ENCODE data around the gene NUCB1. TPM values are rescaled to one million over a fixed set of nuclear protein-coding genes. Genes with fewer than 3 reads are reported as not detected.
"Not testable (repeated sequence)": the region's sequence is repeated elsewhere in the genome, so short reads cannot be mapped to it uniquely, and the experiment has no call there.

NUCB1 gene
- total RNA-seq, 2 donors from 2014 or later, result 168 to 183 TPM

DNA sequence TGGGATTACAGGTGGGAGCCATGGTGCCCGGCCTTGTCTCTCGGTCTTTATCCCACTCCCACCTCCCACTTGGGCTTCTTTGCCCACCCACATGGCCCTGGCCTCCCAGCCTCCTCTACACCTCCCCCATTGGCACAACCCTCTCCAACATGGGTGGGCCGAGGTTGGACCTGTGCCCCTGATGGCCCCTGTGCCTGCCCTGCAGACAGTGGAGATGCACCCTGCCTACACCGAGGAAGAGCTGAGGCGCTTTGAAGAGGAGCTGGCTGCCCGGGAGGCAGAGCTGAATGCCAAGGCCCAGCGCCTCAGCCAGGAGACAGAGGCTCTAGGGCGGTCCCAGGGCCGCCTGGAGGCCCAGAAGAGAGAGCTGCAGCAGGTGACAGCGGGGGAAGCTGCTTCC, 20.8 kb downstream of the NUCB1 start:
- Mint-ChIP-seq H3K27me3 (ENCODE audit: low read depth) (no peaks in the 10 kb centered on the region), H3K4me1 (ENCODE audit: low read depth) (no peaks in the 10 kb centered on the region), H3K4me3 (no peak overlapping the region), H3K36me3 (ENCODE audit: insufficient read depth in 2 of 2) (peaks cover 6 to 19% of the 10 kb centered on the region in 2 donors), H3K9me3 (no peaks in the 10 kb centered on the region), H3K27ac (no peak overlapping the region)
- ATAC-seq (replicated peaks in 1 of 2) (no peak), DNase-seq (no peak)

DNA sequence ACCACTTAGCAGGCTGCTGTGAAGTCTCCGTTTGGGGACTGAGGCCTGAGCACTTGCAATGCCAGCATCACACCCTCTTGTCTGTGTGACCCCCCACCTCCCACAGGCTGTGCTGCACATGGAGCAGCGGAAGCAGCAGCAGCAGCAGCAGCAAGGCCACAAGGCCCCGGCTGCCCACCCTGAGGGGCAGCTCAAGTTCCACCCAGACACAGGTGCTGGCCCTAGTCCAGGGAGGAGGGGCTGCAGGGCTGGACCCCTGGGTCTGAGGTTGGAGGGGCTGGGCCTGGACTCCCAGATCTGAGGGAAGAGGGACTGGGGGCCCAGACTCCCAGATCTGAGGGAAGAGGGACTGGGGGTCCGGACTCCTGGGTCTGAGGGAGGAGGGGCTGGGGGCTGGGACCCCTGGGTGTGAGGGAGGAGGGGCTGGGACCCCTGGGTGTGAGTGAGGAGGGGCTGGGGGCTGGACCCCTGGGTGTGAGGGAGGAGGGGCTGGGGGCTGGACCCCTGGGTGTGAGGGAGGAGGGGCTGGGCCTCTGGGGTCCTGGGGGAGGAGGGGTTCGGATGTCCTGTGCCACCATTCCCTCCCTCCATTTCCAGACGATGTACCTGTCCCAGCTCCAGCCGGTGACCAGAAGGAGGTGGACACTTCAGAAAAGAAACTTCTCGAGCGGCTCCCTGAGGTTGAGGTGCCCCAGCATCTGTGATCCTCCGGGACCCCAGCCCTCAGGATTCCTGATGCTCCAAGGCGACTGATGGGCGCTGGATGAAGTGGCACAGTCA, 21.8 kb downstream of the NUCB1 start:
- H3K9me3 Mint-ChIP-seq, result no peaks in the 10 kb centered on the region
- H3K36me3 Mint-ChIP-seq (ENCODE audit: insufficient read depth in 2 of 2), result peaks cover 6 to 18% of the 10 kb centered on the region in 2 donors
- H3K4me3 Mint-ChIP-seq, result no peak overlapping the region
- H3K27me3 Mint-ChIP-seq (ENCODE audit: low read depth), result no peaks in the 10 kb centered on the region
- ATAC-seq (replicated peaks in 1 of 2) (no peak), DNase-seq (no peak)
- H3K27ac Mint-ChIP-seq, result no peak overlapping the region
- H3K4me1 Mint-ChIP-seq (ENCODE audit: low read depth), result peaks cover 8% of the 10 kb centered on the region

DNA sequence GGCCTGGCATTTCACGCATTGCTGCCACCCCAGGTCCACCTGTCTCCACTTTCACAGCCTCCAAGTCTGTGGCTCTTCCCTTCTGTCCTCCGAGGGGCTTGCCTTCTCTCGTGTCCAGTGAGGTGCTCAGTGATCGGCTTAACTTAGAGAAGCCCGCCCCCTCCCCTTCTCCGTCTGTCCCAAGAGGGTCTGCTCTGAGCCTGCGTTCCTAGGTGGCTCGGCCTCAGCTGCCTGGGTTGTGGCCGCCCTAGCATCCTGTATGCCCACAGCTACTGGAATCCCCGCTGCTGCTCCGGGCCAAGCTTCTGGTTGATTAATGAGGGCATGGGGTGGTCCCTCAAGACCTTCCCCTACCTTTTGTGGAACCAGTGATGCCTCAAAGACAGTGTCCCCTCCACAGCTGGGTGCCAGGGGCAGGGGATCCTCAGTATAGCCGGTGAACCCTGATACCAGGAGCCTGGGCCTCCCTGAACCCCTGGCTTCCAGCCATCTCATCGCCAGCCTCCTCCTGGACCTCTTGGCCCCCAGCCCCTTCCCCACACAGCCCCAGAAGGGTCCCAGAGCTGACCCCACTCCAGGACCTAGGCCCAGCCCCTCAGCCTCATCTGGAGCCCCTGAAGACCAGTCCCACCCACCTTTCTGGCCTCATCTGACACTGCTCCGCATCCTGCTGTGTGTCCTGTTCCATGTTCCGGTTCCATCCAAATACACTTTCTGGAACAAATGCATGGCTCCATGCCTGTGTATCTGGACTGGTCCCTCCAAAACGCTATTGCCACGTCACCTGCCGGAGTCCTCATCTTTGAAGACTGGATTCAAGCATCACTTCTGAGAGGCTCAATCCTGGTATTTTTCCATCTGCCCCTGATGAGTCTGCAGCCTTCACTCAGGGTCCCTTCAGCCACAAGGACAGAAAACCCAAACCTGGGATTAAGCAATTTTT, 22.7 kb downstream of the NUCB1 start:
- H3K4me1 Mint-ChIP-seq (ENCODE audit: low read depth), result peaks cover 11% of the 10 kb centered on the region
- no peaks in the 10 kb centered on the region for H3K9me3 Mint-ChIP-seq
- ATAC-seq (replicated peaks in 1 of 2) (no peak), DNase-seq (no peak)
- H3K27me3 Mint-ChIP-seq (ENCODE audit: low read depth), result no peaks in the 10 kb centered on the region
- H3K36me3 Mint-ChIP-seq (ENCODE audit: insufficient read depth in 2 of 2), result peaks cover 6 to 14% of the 10 kb centered on the region in 2 donors
- H3K27ac Mint-ChIP-seq, result no peak overlapping the region
- H3K4me3 Mint-ChIP-seq, result no peak overlapping the region

DNA sequence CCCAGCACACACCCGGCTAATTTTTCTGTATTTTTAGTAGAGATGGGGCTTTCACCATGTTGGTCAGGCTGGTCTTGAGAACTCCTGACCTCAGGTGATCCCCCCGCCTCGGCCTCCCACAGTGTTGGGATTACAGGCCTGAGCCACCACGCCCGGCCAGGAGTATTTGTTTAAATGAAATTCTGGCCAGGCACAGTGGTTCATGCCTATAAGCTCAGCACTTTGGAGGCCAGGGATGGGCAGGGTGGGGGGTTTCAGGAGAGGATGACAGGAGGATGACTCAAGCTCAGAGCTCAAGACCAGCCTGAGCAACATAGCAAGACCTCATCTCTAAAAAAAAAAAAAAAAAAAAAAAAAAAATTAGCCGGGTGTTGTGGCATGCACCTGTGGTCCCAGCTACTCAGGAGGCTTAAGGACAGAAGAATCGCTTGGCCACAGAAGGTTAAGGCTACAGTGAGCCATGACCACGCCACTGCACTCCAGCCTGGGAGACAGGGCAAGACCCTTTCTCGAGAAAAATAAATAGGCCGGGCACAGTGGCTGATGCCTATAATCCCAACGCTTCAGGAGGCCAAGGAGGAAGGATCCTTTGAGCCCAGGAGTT, 25.2 kb downstream of the NUCB1 start:
- DNase-seq (no peak), ATAC-seq (replicated peaks in 1 of 2) (peak in 1 of 2 donors; percentile 52)
- Mint-ChIP-seq H3K36me3 (ENCODE audit: insufficient read depth in 2 of 2) (peaks cover 0 to 5% of the 10 kb centered on the region in 2 donors), H3K9me3 (no peaks in the 10 kb centered on the region), H3K27me3 (ENCODE audit: low read depth) (no peaks in the 10 kb centered on the region), H3K4me3 (no peak overlapping the region), H3K27ac (no peak overlapping the region), H3K4me1 (ENCODE audit: low read depth) (peaks cover 11% of the 10 kb centered on the region)

DNA sequence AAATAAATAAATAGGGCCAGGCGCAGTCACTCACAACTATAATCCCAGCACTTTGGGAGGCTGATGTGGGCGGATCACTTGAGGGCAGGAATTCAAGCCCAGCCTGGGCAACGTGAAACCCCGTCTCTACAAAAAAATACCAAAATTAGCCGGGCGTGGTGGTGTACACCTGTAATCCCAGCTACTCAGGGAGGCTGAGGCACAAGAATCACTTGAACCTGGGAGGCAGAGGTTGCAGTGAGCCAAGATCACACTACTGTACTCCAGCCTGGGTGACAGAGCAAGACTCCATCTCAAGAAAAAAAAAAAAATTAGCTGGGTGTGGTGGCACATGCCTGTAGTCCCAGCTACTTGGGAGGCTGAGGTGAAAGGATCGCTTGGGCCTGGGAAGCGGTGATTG, 25.8 kb downstream of the NUCB1 start:
- H3K9me3 Mint-ChIP-seq; H3K4me3 Mint-ChIP-seq; H3K36me3 Mint-ChIP-seq (ENCODE audit: insufficient read depth in 2 of 2); H3K27ac Mint-ChIP-seq; DNase-seq; ATAC-seq (replicated peaks in 1 of 2); H3K27me3 Mint-ChIP-seq (ENCODE audit: low read depth): not testable (repeated sequence)
- H3K4me1 Mint-ChIP-seq (ENCODE audit: low read depth), result peaks cover 11% of the 10 kb centered on the region

DNA sequence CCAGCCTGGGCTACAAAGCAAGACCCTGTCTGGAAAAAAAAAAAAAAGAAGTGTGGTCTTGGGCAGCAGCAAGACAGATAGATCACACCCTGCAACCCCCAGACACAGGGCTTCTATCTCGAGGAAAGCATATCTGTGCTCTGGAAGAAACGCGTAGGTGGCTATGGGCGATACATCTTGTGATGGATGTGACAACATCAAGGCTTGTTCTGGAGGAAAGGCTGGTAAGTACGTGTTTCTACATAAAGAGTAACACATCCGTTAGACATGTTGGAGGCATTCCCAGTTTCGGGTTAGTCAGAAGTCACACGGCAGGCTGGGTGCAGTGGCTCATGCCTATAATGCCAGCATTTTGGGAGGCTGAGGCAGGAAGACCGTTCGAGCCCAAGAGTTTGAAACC, 26.8 kb downstream of the NUCB1 start:
- DNase-seq (peak; percentile 6 to 9), ATAC-seq (replicated peaks in 1 of 2) (peak; percentile 48 to 63)
- Mint-ChIP-seq H3K9me3 (no peaks in the 10 kb centered on the region), H3K27ac (no peak overlapping the region), H3K4me3 (peak overlapping the region; percentile 24 to 40), H3K27me3 (ENCODE audit: low read depth) (no peaks in the 10 kb centered on the region), H3K36me3 (ENCODE audit: insufficient read depth in 2 of 2) (peaks cover 0 to 3% of the 10 kb centered on the region in 2 donors), H3K4me1 (ENCODE audit: low read depth) (peaks cover 11% of the 10 kb centered on the region)

DNA sequence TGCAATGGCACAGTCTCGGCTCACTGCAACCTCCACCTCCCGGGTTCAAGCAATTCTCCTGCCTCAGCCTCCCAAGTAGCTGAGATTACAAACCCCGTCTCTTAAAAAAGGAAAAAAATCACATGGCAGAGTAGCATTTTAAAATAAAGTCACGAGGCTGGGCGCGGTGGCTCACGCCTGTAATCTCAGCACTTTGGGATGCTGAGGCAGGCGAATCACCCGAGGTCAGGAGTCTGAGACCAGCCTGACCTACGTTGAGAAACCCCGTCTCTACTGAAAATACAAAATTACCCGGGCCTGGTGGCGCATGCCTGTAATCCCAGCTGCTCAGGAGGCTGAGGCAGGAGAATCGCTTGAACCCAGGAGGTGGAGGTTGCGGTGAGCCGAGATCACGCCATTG, 27.6 kb downstream of the NUCB1 start:
- Mint-ChIP-seq H3K4me3 (peak overlapping the region in 1 of 2 donors; percentile 40), H3K4me1 (ENCODE audit: low read depth) (peaks cover 11% of the 10 kb centered on the region)
- not testable (repeated sequence) for H3K27me3 Mint-ChIP-seq (ENCODE audit: low read depth); ATAC-seq (replicated peaks in 1 of 2); DNase-seq; H3K27ac Mint-ChIP-seq; H3K9me3 Mint-ChIP-seq; H3K36me3 Mint-ChIP-seq (ENCODE audit: insufficient read depth in 2 of 2)

DNA sequence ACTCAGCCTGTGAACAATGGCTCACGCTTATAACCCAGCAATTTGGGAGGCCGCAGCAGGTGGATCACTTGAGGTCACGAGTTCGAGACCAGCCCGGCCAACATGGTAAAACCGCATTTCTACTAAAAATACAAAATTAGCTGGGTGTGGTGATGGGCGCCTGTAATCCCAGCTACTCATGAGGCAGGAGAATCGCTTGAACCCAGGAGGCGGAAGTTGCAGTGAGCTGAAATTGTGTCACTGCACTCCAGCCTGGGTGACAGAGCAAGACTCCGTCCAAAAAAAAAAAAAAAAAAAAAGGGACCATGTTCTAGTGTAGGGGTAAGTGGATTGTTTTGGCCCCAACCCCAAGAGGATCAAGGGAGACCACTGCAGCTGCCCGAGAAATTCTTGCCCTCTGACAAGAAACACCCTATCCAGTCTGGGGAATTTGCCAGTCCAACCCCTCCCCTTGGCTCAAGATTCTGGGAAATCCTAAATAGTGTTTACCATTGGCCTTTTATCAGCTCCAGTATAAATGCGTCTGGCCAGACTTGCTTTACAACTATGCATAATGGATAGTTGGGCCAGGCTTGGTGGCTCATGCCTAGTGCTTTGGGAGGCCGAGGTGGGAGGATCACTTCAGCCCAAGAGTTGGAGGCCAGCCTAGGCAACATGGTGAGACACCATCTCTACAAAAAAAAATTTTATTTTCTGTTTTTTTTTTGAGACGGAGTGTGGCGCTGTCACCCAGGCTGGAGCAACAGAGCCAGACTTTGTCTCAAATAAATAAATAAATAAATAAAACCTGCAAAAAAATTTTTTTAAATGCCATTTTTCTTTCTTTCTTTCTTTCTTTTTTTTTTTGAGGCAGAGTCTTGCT, 28.3 kb downstream of the NUCB1 start:
- Mint-ChIP-seq H3K27ac (no peak overlapping the region), H3K4me3 (no peak overlapping the region), H3K27me3 (ENCODE audit: low read depth) (no peaks in the 10 kb centered on the region), H3K9me3 (no peaks in the 10 kb centered on the region), H3K36me3 (ENCODE audit: insufficient read depth in 2 of 2) (no peaks in the 10 kb centered on the region), H3K4me1 (ENCODE audit: low read depth) (peaks cover 18% of the 10 kb centered on the region)
- DNase-seq (no peak), ATAC-seq (replicated peaks in 1 of 2) (no peak)

DNA sequence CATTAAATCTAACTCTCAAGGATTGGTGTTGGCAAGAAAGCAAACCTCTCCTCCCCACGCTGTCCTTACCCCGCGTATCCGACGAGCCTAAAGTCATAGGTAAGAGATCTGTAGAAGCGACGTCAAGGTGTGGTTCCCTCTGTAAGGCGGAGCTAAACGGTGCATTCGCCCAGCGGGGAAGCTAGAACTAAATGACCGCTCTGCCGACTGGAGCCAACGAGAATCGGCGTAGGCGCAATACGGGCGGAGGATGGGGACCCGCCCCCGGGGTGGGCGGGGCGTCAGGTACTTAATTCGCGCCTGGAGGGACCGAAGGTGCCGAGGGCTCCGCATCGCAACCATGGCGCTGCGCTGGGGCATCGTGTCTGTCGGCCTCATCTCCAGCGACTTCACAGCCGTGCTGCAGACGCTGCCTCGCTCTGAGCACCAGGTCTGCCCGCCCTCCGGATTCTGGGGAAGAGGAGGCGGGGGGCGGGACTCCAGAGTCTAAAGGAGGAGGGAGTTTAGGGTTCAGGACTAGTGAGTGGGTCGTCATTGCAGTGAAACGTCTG, 33.3 kb downstream of the NUCB1 start, which contains the start of gene DHDH:
DHDH (plus strand) TSS at position 318 of the 551 bp plus-strand sequence; CDS start at position 341, 23 bp downstream.
- Mint-ChIP-seq H3K27ac (no peak within 1 kb of the TSS), H3K4me1 (ENCODE audit: low read depth) (peaks cover 11% of the 10 kb centered on the region), H3K4me3 (peak within 1 kb of the TSS; percentile 90 to 96), H3K27me3 (ENCODE audit: low read depth) (no peaks in the 10 kb centered on the region), H3K36me3 (ENCODE audit: insufficient read depth in 2 of 2) (no peaks in the 10 kb centered on the region), H3K9me3 (no peaks in the 10 kb centered on the region)
- peak; percentile 95 to 96 for ATAC-seq (replicated peaks in 1 of 2)
- DNase-seq, result peak; percentile 89

DNA sequence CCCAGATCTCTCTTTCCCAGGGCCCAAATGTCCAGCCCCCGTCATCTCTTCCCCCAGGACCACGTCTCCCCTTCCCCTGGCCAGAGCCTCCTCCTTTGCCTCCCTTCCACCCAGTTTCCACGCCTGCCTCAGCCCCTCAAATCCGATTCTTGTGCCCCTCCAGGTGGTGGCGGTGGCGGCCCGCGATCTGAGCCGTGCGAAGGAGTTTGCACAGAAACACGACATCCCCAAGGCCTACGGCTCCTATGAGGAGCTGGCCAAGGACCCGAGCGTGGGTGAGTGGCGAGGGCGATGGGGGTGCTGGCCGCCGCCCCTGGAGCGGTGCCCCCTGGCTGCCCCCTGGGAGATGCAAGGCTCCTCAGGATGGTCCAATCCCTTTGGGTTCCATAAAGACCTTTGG, 34.7 kb downstream of the NUCB1 start:
- H3K9me3 Mint-ChIP-seq, result no peaks in the 10 kb centered on the region
- no peak for DNase-seq
- H3K4me3 Mint-ChIP-seq, result peak overlapping the region; percentile 9 to 36
- no peak for ATAC-seq (replicated peaks in 1 of 2)
- no peaks in the 10 kb centered on the region for H3K27me3 Mint-ChIP-seq (ENCODE audit: low read depth)
- no peak overlapping the region for H3K27ac Mint-ChIP-seq
- peaks cover 11% of the 10 kb centered on the region for H3K4me1 Mint-ChIP-seq (ENCODE audit: low read depth)
- H3K36me3 Mint-ChIP-seq (ENCODE audit: insufficient read depth in 2 of 2), result peaks cover 0 to 1% of the 10 kb centered on the region in 2 donors

DNA sequence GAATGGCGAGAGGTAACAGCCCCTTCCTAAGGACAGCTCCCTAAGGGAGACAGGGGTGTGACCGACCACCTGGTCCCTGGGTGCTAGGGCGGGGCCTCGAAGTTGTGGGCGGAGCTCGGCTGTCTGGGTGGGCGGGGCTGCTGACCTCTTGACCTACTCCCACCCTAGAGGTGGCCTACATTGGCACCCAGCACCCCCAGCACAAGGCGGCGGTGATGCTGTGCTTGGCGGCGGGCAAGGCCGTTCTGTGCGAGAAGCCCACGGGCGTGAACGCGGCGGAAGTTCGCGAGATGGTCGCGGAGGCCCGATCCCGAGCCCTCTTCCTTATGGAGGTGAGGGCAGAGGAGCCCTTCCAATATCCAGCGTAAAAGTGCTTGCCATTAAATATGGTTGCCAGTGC, 35.8 kb downstream of the NUCB1 start:
- Mint-ChIP-seq H3K36me3 (ENCODE audit: insufficient read depth in 2 of 2) (peaks cover 0 to 1% of the 10 kb centered on the region in 2 donors), H3K27ac (no peak overlapping the region), H3K9me3 (no peaks in the 10 kb centered on the region), H3K4me3 (no peak overlapping the region), H3K27me3 (ENCODE audit: low read depth) (no peaks in the 10 kb centered on the region), H3K4me1 (ENCODE audit: low read depth) (peaks cover 11% of the 10 kb centered on the region)
- no peak for ATAC-seq (replicated peaks in 1 of 2)
- no peak for DNase-seq

DNA sequence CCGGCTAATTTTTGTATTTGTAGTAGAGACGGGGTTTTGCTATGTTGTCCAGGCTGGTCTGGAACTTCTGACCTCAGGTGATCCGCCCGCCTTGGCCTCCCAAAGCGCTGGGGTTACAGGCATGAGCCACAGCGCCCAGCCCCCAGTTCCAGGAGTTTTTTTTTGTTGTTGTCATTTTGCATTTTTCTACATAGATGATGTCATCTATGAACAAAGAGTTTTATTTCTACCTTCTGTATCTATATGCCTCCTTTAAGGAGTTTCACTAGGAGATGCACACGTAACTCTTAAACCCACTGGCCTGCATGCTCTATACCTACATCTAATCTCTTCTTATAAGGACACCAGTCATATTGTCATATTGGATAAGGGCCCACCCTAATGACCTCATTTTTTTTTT, 38.1 kb downstream of the NUCB1 start:
- ATAC-seq (replicated peaks in 1 of 2) (no peak), DNase-seq (no peak)
- H3K36me3 Mint-ChIP-seq (ENCODE audit: insufficient read depth in 2 of 2), result peaks cover 1 to 4% of the 10 kb centered on the region in 2 donors
- no peak overlapping the region for H3K27ac Mint-ChIP-seq
- peaks cover 6% of the 10 kb centered on the region for H3K4me1 Mint-ChIP-seq (ENCODE audit: low read depth)
- H3K9me3 Mint-ChIP-seq, result no peaks in the 10 kb centered on the region
- no peak overlapping the region for H3K4me3 Mint-ChIP-seq
- no peaks in the 10 kb centered on the region for H3K27me3 Mint-ChIP-seq (ENCODE audit: low read depth)
